ENCODE measurements around the gene SLC12A8.

- TF ChIP-seq CTCF (IDR thresholded peaks at IDR 0.05), result no peak
- no peak for TF ChIP-seq POLR2AphosphoS5 (IDR thresholded peaks at IDR 0.05)
Observed at GRCh38 chr3:125072749-125073389, 139.7 kb downstream of the SLC12A8 start.
